HG03095 (cell line): Measurements from ENCODE around the gene FBXL20.
"Not testable (repeated sequence)": the region's sequence is repeated elsewhere in the genome, so short reads cannot be mapped to it uniquely, and the experiment has no call there.

Source experiments
- ATAC-seq: cut with Tn5 transposase; IDR thresholded peaks from one replicate; pipeline ENCODE4 v1.9.1; 2021; ENCODE audit warnings: moderate library complexity; ENCODE audit not compliant: unreplicated experiment

The FBXL20 gene

GRCh38 chr17:39334008-39334744 lies 67.2 kb downstream of the FBXL20 start:
- ATAC-seq, result not testable (repeated sequence)

GRCh38 chr17:39332092-39332491 lies 69.3 kb downstream of the FBXL20 start:
- ATAC-seq, result no peak

GRCh38 chr17:39328815-39329214 lies 72.6 kb downstream of the FBXL20 start:
- no peak for ATAC-seq

- ATAC-seq, result no peak
These were observed 74.3 kb downstream of the FBXL20 start for GRCh38 chr17:39327109-39327508.

GRCh38 chr17:39325528-39326240 lies 75.7 kb downstream of the FBXL20 start:
- no peak for ATAC-seq

- no peak for ATAC-seq
These were observed 82.8 kb downstream of the FBXL20 start for GRCh38 chr17:39318636-39319035.

- ATAC-seq, result no peak
These were observed 94.8 kb downstream of the FBXL20 start for GRCh38 chr17:39306509-39307212.

GRCh38 chr17:39305978-39306377 lies 95.4 kb downstream of the FBXL20 start:
- no peak for ATAC-seq

- no peak for ATAC-seq
These were observed 97.2 kb downstream of the FBXL20 start for GRCh38 chr17:39304188-39304587.

GRCh38 chr17:39294060-39294459 lies 107.4 kb downstream of the FBXL20 start:
- no peak for ATAC-seq

- not testable (repeated sequence) for ATAC-seq
These were observed 108.9 kb downstream of the FBXL20 start for GRCh38 chr17:39292546-39292945.

GRCh38 chr17:39286513-39286912 lies 114.9 kb downstream of the FBXL20 start:
- not testable (repeated sequence) for ATAC-seq

GRCh38 chr17:39284685-39285084 lies 116.7 kb downstream of the FBXL20 start:
- no peak for ATAC-seq

GRCh38 chr17:39283896-39284295 lies 117.5 kb downstream of the FBXL20 start:
- ATAC-seq, result no peak

- ATAC-seq, result no peak
These were observed 118.3 kb downstream of the FBXL20 start for GRCh38 chr17:39283098-39283497.

- no peak for ATAC-seq
These were observed 119.6 kb downstream of the FBXL20 start for GRCh38 chr17:39281806-39282205.

GRCh38 chr17:39278246-39278645 lies 123.2 kb downstream of the FBXL20 start:
- not testable (repeated sequence) for ATAC-seq

GRCh38 chr17:39277110-39277509 lies 124.3 kb downstream of the FBXL20 start:
- ATAC-seq, result no peak

- no peak for ATAC-seq
These were observed 125.3 kb downstream of the FBXL20 start for GRCh38 chr17:39276113-39276512.

GRCh38 chr17:39271546-39271945 lies 129.9 kb downstream of the FBXL20 start:
- no peak for ATAC-seq

- no peak for ATAC-seq
These were observed 130.5 kb downstream of the FBXL20 start for GRCh38 chr17:39270923-39271322.

GRCh38 chr17:39264119-39264518 lies 137.3 kb downstream of the FBXL20 start:
- ATAC-seq, result no peak
